HepG2 (cell line): ENCODE results near the gene PRSS8. TPM values are rescaled to one million over a fixed set of nuclear protein-coding genes. Genes with fewer than 3 reads are reported as not detected.

Experiments
- DBP ChIP-seq: sonication (generic); formaldehyde crosslinking; IDR thresholded peaks from 2 replicates; pipeline ENCODE4 v1.4.0; 2020; ENCODE audit warnings: missing genetic modification reagents; ENCODE audit errors: not compliant biosample characterization
- DNMT3B ChIP-seq: conservative IDR thresholded peaks from 2 replicates; pipeline ENCODE4 v1.6.1; 2016; ENCODE audit warnings: missing biosample characterization, control low read depth
- EED ChIP-seq: sonication (generic); formaldehyde crosslinking; IDR thresholded peaks from 2 replicates; pipeline ENCODE4 v1.5.0; 2020; ENCODE audit warnings: mild to moderate bottlenecking, missing genetic modification reagents
- KLF12 ChIP-seq: sonication (generic); formaldehyde crosslinking; IDR thresholded peaks from 2 replicates; pipeline ENCODE4 v1.4.0; 2020; ENCODE audit warnings: missing genetic modification reagents, borderline replicate concordance
- NONO ChIP-seq, 2 experiments: fragments of 450-650 bp in 1 of 2; sonication (generic) in 1 of 2; formaldehyde crosslinking in 1 of 2; IDR thresholded peaks in 1 of 2; conservative IDR thresholded peaks in 1 of 2; 2 replicates each; pipeline versions ENCODE4 v1.6.1 to v1.8.0; 2017 to 2022; ENCODE audit warnings: mild to moderate bottlenecking in 1 of 2, missing genetic modification reagents in 1 of 2, moderate library complexity in 1 of 2
- PHF8 ChIP-seq: sonication (generic); formaldehyde crosslinking; IDR thresholded peaks from 2 replicates; pipeline ENCODE4 v1.5.0; 2020; ENCODE audit warnings: missing genetic modification reagents
- RXRB ChIP-seq: IDR thresholded peaks from 2 replicates; pipeline ENCODE4 v1.6.1; 2016; ENCODE audit warnings: borderline replicate concordance, missing genetic modification reagents, missing compliant biosample characterization
- SNRNP70 ChIP-seq: fragments of 200-400 bp; formaldehyde crosslinking; IDR thresholded peaks from 2 replicates; pipeline ENCODE4 v1.6.1; 2017; ENCODE audit warnings: mild to moderate bottlenecking, low read depth, low read length, moderate library complexity
- SP1 ChIP-seq, 2 experiments: fragments of 450-650 bp in 1 of 2; sonication (generic) in 1 of 2; formaldehyde crosslinking in 1 of 2; IDR thresholded peaks; 2 replicates each; pipeline versions ENCODE4 v1.4.0 to v1.6.1; 2016 to 2020; ENCODE audit warnings: missing genetic modification reagents in 1 of 2
- SRY ChIP-seq: sonication (generic); formaldehyde crosslinking; IDR thresholded peaks from 2 replicates; pipeline ENCODE4 v1.8.0; 2022; ENCODE audit warnings: mild to moderate bottlenecking, missing genetic modification reagents
- TEAD3 ChIP-seq: optimal IDR thresholded peaks from 2 replicates; pipeline ENCODE3; 2016; ENCODE audit warnings: borderline replicate concordance
- ZNF839 ChIP-seq: sonication (generic); formaldehyde crosslinking; IDR thresholded peaks from 2 replicates; pipeline ENCODE4 v1.4.0; 2020; ENCODE audit warnings: missing genetic modification reagents, mild to moderate bottlenecking, borderline replicate concordance
- ZSCAN12 ChIP-seq: sonication (generic); formaldehyde crosslinking; IDR thresholded peaks from 2 replicates; pipeline ENCODE4 v1.9.0; 2021; ENCODE audit warnings: mild to moderate bottlenecking, missing genetic modification reagents
- polyA plus RNA-seq, 8 experiments: library from polyadenylated mRNA; depleted of rRNA in 3 of 8; stranded (reverse) in 7 of 8; unstranded in 1 of 8; fragments of >200 nt; fragmentation: Illumina TruSeq in 4 of 8; extraction: Trizol in 4 of 8; gene quantifications; 2 replicates each; pipeline versions ENCODE4 v1.2.1 to v1.2.3, GENCODE V29; 2011 to 2016; ENCODE audit warnings: low read depth in 4 of 8, missing spikeins in 1 of 8, mixed read lengths in 1 of 8; ENCODE audit not compliant: insufficient read depth in 1 of 8
- total RNA-seq, 5 experiments: library from RNA; depleted of rRNA; stranded (reverse); fragments of >200 nt; fragmentation: Illumina TruSeq; extraction: Trizol; gene quantifications; 2 replicates each; pipeline ENCODE4 v1.2.3, GENCODE V29; 2016; ENCODE audit warnings: low read depth in 1 of 5
- TF ChIP-seq, protein P1 (sequence below): sonication (generic); formaldehyde crosslinking; conservative IDR thresholded peaks from 2 replicates; pipeline ENCODE4 v1.4.0; 2020; ENCODE audit warnings: mild to moderate bottlenecking, missing genetic modification reagents, moderate library complexity
- TF ChIP-seq, protein P2 (sequence below): sonication (generic); formaldehyde crosslinking; IDR thresholded peaks from 2 replicates; pipeline ENCODE4 v1.5.0; 2020; ENCODE audit warnings: missing genetic modification reagents
- TF ChIP-seq, protein P3 (sequence below): sonication (generic); formaldehyde crosslinking; IDR thresholded peaks from 2 replicates; pipeline ENCODE4 v1.5.1; 2020; ENCODE audit warnings: mild to moderate bottlenecking, missing genetic modification reagents, borderline replicate concordance

PRSS8 gene
- total and polyA plus RNA-seq, 2 of the 13 experiments (the other 11 are each of a cell fraction or from before 2014, with no cell fraction given), result 2.6 to 7.2 TPM

- TF ChIP-seq, protein P1, sequence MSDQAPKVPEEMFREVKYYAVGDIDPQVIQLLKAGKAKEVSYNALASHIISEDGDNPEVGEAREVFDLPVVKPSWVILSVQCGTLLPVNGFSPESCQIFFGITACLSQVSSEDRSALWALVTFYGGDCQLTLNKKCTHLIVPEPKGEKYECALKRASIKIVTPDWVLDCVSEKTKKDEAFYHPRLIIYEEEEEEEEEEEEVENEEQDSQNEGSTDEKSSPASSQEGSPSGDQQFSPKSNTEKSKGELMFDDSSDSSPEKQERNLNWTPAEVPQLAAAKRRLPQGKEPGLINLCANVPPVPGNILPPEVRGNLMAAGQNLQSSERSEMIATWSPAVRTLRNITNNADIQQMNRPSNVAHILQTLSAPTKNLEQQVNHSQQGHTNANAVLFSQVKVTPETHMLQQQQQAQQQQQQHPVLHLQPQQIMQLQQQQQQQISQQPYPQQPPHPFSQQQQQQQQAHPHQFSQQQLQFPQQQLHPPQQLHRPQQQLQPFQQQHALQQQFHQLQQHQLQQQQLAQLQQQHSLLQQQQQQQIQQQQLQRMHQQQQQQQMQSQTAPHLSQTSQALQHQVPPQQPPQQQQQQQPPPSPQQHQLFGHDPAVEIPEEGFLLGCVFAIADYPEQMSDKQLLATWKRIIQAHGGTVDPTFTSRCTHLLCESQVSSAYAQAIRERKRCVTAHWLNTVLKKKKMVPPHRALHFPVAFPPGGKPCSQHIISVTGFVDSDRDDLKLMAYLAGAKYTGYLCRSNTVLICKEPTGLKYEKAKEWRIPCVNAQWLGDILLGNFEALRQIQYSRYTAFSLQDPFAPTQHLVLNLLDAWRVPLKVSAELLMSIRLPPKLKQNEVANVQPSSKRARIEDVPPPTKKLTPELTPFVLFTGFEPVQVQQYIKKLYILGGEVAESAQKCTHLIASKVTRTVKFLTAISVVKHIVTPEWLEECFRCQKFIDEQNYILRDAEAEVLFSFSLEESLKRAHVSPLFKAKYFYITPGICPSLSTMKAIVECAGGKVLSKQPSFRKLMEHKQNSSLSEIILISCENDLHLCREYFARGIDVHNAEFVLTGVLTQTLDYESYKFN, result peak; percentile 37; the same call in 1 of the 2 replicates
- TF ChIP-seq SP1 (IDR thresholded peaks at IDR 0.05) (no peak), SP1 (CRISPR knock-in tag; IDR thresholded peaks at IDR 0.05) (peak; percentile 97), ZNF839 (CRISPR knock-in tag) (peak; percentile 71; the same call in 1 of the 2 replicates), PHF8 (CRISPR knock-in tag) (peak; percentile 90), TEAD3 (CRISPR knock-in tag) (peak; percentile 58), EED (CRISPR knock-in tag) (no peak), SNRNP70 (no peak), NONO (IDR thresholded peaks at IDR 0.05) (no peak), NONO (CRISPR knock-in tag; conservative IDR thresholded peaks at IDR 0.05) (peak; percentile 71), SRY (CRISPR knock-in tag) (peak; percentile 73), RXRB (CRISPR knock-in tag) (peak; percentile 52; the same call in 1 of the 2 replicates), ZSCAN12 (CRISPR knock-in tag) (no peak; the same call in 1 of the 2 replicates), DNMT3B (CRISPR knock-in tag) (no peak), DBP (CRISPR knock-in tag) (peak; percentile 69), KLF12 (CRISPR knock-in tag) (peak; percentile 96)
- TF ChIP-seq, protein P2, sequence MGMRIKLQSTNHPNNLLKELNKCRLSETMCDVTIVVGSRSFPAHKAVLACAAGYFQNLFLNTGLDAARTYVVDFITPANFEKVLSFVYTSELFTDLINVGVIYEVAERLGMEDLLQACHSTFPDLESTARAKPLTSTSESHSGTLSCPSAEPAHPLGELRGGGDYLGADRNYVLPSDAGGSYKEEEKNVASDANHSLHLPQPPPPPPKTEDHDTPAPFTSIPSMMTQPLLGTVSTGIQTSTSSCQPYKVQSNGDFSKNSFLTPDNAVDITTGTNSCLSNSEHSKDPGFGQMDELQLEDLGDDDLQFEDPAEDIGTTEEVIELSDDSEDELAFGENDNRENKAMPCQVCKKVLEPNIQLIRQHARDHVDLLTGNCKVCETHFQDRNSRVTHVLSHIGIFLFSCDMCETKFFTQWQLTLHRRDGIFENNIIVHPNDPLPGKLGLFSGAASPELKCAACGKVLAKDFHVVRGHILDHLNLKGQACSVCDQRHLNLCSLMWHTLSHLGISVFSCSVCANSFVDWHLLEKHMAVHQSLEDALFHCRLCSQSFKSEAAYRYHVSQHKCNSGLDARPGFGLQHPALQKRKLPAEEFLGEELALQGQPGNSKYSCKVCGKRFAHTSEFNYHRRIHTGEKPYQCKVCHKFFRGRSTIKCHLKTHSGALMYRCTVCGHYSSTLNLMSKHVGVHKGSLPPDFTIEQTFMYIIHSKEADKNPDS (CRISPR knock-in tag), result 0 out of 2 replicates have a peak, but pooled peaks have one; percentile 32
- TF ChIP-seq, protein P3, sequence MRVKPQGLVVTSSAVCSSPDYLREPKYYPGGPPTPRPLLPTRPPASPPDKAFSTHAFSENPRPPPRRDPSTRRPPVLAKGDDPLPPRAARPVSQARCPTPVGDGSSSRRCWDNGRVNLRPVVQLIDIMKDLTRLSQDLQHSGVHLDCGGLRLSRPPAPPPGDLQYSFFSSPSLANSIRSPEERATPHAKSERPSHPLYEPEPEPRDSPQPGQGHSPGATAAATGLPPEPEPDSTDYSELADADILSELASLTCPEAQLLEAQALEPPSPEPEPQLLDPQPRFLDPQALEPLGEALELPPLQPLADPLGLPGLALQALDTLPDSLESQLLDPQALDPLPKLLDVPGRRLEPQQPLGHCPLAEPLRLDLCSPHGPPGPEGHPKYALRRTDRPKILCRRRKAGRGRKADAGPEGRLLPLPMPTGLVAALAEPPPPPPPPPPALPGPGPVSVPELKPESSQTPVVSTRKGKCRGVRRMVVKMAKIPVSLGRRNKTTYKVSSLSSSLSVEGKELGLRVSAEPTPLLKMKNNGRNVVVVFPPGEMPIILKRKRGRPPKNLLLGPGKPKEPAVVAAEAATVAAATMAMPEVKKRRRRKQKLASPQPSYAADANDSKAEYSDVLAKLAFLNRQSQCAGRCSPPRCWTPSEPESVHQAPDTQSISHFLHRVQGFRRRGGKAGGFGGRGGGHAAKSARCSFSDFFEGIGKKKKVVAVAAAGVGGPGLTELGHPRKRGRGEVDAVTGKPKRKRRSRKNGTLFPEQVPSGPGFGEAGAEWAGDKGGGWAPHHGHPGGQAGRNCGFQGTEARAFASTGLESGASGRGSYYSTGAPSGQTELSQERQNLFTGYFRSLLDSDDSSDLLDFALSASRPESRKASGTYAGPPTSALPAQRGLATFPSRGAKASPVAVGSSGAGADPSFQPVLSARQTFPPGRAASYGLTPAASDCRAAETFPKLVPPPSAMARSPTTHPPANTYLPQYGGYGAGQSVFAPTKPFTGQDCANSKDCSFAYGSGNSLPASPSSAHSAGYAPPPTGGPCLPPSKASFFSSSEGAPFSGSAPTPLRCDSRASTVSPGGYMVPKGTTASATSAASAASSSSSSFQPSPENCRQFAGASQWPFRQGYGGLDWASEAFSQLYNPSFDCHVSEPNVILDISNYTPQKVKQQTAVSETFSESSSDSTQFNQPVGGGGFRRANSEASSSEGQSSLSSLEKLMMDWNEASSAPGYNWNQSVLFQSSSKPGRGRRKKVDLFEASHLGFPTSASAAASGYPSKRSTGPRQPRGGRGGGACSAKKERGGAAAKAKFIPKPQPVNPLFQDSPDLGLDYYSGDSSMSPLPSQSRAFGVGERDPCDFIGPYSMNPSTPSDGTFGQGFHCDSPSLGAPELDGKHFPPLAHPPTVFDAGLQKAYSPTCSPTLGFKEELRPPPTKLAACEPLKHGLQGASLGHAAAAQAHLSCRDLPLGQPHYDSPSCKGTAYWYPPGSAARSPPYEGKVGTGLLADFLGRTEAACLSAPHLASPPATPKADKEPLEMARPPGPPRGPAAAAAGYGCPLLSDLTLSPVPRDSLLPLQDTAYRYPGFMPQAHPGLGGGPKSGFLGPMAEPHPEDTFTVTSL, result peak; percentile 24; the same call in 1 of the 2 replicates
Observed at GRCh38 chr16:31108035-31108793, 27.3 kb downstream of the PRSS8 start, which contains the start of gene BCKDK (continued).
